Stimulated activated CD8-positive, alpha-beta memory T cell treated with anti-CD3 and anti-CD28 coated beads, Interleukin-15, amount 100 ng/mL, for 24 hours (primary cell): Measurements from ENCODE around the gene KY.

ENCODE experiments used
- DNase-seq: peaks from one replicate; pipeline ENCODE4 v3.0.0-alpha.2; 2020; ENCODE audit warnings: low read depth

The KY gene

GRCh38 chr3:134619301-134619615 is 31.6 kb downstream of the KY start:
- no peak for DNase-seq

- DNase-seq, result no peak
Measured at GRCh38 chr3:134618478-134619300, 32.1 kb downstream of the KY start.

- DNase-seq, result no peak
Measured at GRCh38 chr3:134617608-134618477, 33.0 kb downstream of the KY start.

DNA sequence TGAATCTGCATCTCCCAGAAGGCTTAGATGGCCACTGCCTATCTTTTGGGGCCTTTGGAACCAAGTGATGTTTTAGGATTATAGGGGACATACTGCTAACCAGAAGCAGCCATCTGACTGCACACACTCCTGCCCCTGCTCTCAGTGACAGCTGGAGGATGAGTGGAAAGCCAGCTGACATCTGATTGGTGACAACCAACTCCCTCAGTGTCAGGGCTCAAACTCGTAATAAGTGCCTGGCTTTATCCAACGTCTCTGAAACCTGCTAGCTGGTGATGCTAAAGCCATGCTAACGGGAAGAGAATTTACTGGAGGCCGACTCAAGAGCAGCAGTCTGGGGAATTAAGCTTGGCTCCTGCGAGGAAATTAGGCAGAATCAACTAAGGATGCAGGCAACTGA is 35.1 kb downstream of the KY start:
- no peak for DNase-seq

DNA sequence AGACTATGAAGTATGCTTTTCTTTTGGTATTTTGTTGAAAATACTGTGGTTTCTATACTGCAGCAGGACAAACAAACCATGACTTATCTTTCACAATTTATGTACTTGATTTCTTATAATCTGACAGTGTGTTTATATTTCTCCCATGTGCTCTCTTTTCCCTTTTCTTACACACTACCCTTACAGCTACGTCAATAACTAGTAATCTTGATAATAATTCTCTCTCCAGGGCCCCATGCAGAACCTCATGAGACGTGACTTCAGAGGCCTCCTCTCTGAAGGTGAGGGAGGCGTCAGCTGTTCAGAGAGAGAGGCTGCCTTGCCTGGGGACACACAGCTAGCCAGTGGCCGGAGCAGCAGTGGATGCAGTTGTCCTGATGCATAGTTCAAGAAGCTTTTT is 35.9 kb downstream of the KY start:
- no peak for DNase-seq

DNA sequence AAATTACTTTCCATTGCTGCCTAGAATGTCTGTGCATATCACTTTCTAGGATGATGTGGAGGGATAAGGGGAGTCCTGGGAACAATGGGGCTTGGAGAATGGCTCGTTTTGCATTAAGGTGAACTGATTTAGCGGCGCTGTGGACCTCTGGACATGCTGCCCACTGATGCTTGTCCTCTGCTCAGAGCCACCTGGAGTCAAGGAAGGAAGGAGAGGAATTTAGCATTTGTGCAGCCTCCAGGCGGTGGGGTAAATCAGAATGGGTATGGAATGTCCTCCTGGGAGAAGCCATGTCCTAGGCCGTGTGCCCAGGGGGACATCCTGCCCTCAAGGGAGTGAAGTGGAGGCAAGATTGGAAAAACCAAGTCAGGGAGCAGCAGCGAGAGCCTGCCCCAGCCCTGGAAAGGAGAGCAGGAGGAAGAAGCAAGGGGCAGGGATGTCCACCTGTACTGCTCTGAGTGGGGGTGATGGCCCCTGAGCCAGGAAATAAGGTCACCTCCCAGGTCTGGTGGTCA is 37.8 kb downstream of the KY start:
- no peak for DNase-seq

- DNase-seq, result no peak
Measured at GRCh38 chr3:134611516-134611915, 39.3 kb downstream of the KY start.

GRCh38 chr3:134610432-134611385 is 40.1 kb downstream of the KY start:
- DNase-seq, result no peak

GRCh38 chr3:134609821-134610431 is 40.9 kb downstream of the KY start:
- DNase-seq, result no peak

GRCh38 chr3:134608771-134609435 is 41.9 kb downstream of the KY start:
- no peak for DNase-seq

DNA sequence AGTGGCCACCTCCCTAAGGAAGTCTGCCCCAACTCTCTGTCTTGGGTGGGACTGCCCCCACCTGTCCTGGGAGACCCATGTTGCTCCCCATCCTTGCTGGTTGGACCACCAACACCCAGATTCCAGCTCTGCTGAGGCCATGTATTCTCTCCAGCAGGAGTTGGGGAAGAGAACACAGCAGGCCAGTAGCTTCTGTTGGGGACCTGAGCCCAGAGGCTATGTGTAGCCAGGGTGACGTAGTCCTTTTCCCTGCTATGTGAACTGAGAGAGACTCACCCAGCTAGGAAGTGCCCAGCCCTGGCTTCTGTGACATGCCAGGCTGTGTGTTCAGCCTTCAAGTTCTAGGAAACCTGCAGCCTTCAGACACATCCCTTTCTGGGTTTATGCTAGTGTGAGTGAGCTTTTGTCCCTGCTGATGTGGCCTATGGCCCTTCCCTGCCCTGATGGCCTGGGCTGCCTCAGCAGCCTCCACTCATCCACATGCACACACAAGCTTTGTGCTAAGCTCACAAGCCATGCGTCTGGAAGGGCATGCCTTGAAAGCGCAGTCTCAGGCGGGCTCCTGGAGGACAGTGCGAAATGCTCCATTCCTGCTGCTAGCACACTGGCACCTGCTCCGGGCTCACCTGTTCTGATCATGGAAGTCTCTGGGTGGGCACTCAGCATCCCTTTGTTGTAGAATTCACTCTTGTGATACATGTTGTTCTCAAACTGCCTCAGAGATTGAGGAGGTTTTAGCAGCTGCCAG is 42.6 kb downstream of the KY start:
- DNase-seq, result no peak

- no peak for DNase-seq
Measured at GRCh38 chr3:134607054-134608022, 43.5 kb downstream of the KY start.

GRCh38 chr3:134606033-134607025 is 44.5 kb downstream of the KY start:
- no peak for DNase-seq

- no peak for DNase-seq
Measured at GRCh38 chr3:134605556-134605955, 45.3 kb downstream of the KY start.

DNA sequence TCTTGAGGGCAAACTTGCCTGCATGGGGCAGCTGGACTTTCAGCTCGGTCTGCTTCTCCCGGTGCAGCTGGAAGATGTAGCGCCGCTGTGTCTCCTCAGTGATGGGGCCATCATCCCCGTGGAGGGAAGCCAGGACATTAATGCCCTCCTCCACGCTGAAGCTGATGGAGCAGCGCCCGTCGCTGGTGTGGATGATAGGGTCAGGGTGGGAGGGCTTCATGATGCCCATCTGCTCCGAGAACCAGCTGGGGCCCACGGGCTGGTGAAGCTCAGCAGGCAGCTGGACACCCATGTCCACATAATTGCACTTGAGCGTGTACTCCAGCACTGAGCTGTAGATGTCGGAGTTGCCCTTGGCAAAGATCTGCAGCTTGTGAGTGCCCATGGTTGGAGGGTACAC is 46.9 kb downstream of the KY start:
- no peak for DNase-seq

DNA sequence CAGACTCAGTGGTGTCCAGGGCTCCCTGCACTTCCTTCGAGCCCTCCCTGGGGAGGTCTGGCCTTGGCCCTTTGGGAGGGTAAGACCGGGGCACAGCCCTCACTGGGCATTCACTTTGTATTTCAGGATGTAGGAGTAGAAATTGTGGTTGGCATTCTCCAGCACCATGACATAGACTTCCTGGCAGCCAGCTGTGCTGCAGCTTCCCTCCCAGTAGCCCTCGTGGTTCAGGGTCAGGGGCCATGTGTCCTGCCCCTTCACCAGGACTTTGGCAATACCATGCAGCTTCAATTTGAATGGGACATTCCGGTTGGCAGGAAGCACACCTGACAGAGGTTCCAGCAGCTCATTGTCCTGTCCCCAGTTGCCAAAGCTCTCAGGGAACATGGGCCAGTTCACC is 47.3 kb downstream of the KY start:
- no peak for DNase-seq

DNA sequence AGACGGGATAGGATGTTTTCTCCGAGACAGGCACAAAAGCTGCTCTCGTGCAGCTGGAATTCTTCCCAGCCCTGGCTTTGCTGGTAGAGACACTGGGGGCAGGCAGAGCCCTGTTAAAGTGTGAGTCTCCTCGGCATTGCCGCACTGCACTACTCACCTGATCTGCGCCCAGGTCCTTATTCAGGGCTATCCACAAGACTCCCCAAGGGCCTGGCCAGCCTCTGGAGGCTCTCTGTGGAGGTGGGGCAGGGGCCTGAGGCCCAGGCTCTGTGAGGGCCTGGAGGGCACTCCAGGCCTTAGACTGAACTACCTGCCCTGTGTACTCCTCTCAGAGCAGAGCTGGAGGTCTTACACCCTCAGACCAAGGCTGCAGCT is 48.4 kb downstream of the KY start:
- no peak for DNase-seq
